Mesenchymal stem cell (in vitro differentiated cells and primary cell): ENCODE measurements around the gene CCNK.

Source experiments
- DNase-seq: peaks from one replicate; pipeline ENCODE4 v3.0.0-alpha.2; 2013
- H2AFZ ChIP-seq: one replicate; pipeline ENCODE4 v1.6.1; 2013; ENCODE audit warnings: low read depth, mild to moderate bottlenecking, control low read depth, inconsistent platforms, low read length, moderate library complexity
- H2AK5ac ChIP-seq: 2 replicates; pipeline ENCODE4 v1.6.1; 2013; ENCODE audit warnings: low read length, moderate library complexity, mild to moderate bottlenecking, inconsistent platforms; ENCODE audit not compliant: severe bottlenecking
- H2BK120ac ChIP-seq: one replicate; pipeline ENCODE4 v1.6.1; 2013; ENCODE audit warnings: low read depth, mild to moderate bottlenecking, inconsistent platforms, low read length, moderate library complexity
- H2BK12ac ChIP-seq, 2 experiments: one replicate each; pipeline ENCODE4 v1.6.1; 2013; ENCODE audit warnings: inconsistent platforms in 2 of 2, low read length in 2 of 2, mild to moderate bottlenecking in 2 of 2, moderate library complexity in 2 of 2, control low read depth in 1 of 2
- H2BK15ac ChIP-seq: one replicate; pipeline ENCODE4 v1.6.1; 2013; ENCODE audit warnings: mild to moderate bottlenecking, low read depth, inconsistent platforms; ENCODE audit not compliant: poor library complexity, severe bottlenecking
- H2BK5ac ChIP-seq: 2 replicates; pipeline ENCODE4 v1.6.1; 2013; ENCODE audit warnings: low read depth, mild to moderate bottlenecking, low read length, control low read depth, inconsistent platforms; ENCODE audit not compliant: poor library complexity, severe bottlenecking
- H3K14ac ChIP-seq, 2 experiments: one replicate each; pipeline ENCODE4 v1.6.1; 2013; ENCODE audit warnings: inconsistent platforms in 2 of 2, low read length in 2 of 2, control low read depth in 1 of 2, mild to moderate bottlenecking in 1 of 2, moderate library complexity in 1 of 2
- H3K18ac ChIP-seq, 2 experiments: one replicate each; pipeline ENCODE4 v1.6.1; 2013; ENCODE audit warnings: inconsistent platforms in 2 of 2, low read length in 2 of 2, control low read depth in 1 of 2, low read depth in 1 of 2, mild to moderate bottlenecking in 1 of 2
- H3K23ac ChIP-seq, 2 experiments: one replicate each; pipeline ENCODE4 v1.6.1; 2013; ENCODE audit warnings: inconsistent platforms in 2 of 2, low read length in 2 of 2, mild to moderate bottlenecking in 2 of 2, moderate library complexity in 2 of 2, control low read depth in 1 of 2
- H3K27ac ChIP-seq: 2 replicates; pipeline ENCODE4 v1.5.1; 2013; ENCODE audit warnings: mild to moderate bottlenecking, moderate library complexity, low read length, control low read depth, inconsistent platforms; ENCODE audit not compliant: poor library complexity, severe bottlenecking
- H3K27me3 ChIP-seq, 2 experiments: 2 replicates each; pipeline versions ENCODE4 v1.6.1 to v1.7.0; 2013; ENCODE audit warnings: low read length in 2 of 2, mild to moderate bottlenecking in 2 of 2, moderate library complexity in 2 of 2, control low read depth in 1 of 2, inconsistent platforms in 1 of 2; ENCODE audit not compliant: control insufficient read depth in 1 of 2, insufficient read depth in 1 of 2
- H3K36me3 ChIP-seq, 2 experiments: 2 replicates each; pipeline versions ENCODE4 v1.6.1 to v1.7.0; 2013; ENCODE audit warnings: low read length in 2 of 2, control low read depth in 1 of 2, inconsistent platforms in 1 of 2, low read depth in 1 of 2, mild to moderate bottlenecking in 1 of 2; ENCODE audit not compliant: insufficient read depth in 2 of 2, control insufficient read depth in 1 of 2
- H3K4ac ChIP-seq, 2 experiments: one replicate each; pipeline ENCODE4 v1.6.1; 2013; ENCODE audit warnings: inconsistent platforms in 2 of 2, low read length in 2 of 2, mild to moderate bottlenecking in 2 of 2, moderate library complexity in 2 of 2, control low read depth in 1 of 2, low read depth in 1 of 2
- H3K4me1 ChIP-seq: 2 replicates; pipeline ENCODE4 v1.6.1; 2013; ENCODE audit warnings: low read depth, low read length, control low read depth; ENCODE audit not compliant: control insufficient read depth, insufficient read depth
- H3K4me2 ChIP-seq: 2 replicates; pipeline ENCODE4 v1.6.1; 2013; ENCODE audit warnings: low read length, mild to moderate bottlenecking, inconsistent platforms; ENCODE audit not compliant: poor library complexity, severe bottlenecking
- H3K4me3 ChIP-seq, 2 experiments: 2 replicates each; pipeline versions ENCODE4 v1.5.1 to v1.7.0; 2013; ENCODE audit warnings: low read length in 2 of 2, mild to moderate bottlenecking in 2 of 2, control low read depth in 1 of 2, low read depth in 1 of 2; ENCODE audit not compliant: insufficient read depth in 1 of 2
- H3K79me1 ChIP-seq: replicated peaks from 2 replicates; pipeline ENCODE4 v1.6.1; 2013; ENCODE audit warnings: mild to moderate bottlenecking, control low read depth, low read length, inconsistent platforms; ENCODE audit not compliant: poor library complexity, severe bottlenecking
- H3K9ac ChIP-seq: 2 replicates; pipeline ENCODE4 v1.7.0; 2013; ENCODE audit warnings: mild to moderate bottlenecking, low read length, moderate library complexity
- H3K9me3 ChIP-seq: 2 replicates; pipeline ENCODE4 v1.7.0; 2013; ENCODE audit warnings: mild to moderate bottlenecking, low read length; ENCODE audit not compliant: control insufficient read depth
- H4K8ac ChIP-seq: one replicate; pipeline ENCODE4 v1.6.1; 2013; ENCODE audit warnings: inconsistent platforms, mild to moderate bottlenecking, low read length, moderate library complexity
- H4K91ac ChIP-seq: one replicate; pipeline ENCODE4 v1.6.1; 2013; ENCODE audit warnings: mild to moderate bottlenecking, low read length, inconsistent platforms
- WGBS: methylation state at CpG from one replicate; pipeline ENCODE4 v1.1.7; 2013; ENCODE audit warnings: mixed read lengths; 5-methylcytosine and 5-hydroxymethylcytosine counted together

The CCNK gene

DNA sequence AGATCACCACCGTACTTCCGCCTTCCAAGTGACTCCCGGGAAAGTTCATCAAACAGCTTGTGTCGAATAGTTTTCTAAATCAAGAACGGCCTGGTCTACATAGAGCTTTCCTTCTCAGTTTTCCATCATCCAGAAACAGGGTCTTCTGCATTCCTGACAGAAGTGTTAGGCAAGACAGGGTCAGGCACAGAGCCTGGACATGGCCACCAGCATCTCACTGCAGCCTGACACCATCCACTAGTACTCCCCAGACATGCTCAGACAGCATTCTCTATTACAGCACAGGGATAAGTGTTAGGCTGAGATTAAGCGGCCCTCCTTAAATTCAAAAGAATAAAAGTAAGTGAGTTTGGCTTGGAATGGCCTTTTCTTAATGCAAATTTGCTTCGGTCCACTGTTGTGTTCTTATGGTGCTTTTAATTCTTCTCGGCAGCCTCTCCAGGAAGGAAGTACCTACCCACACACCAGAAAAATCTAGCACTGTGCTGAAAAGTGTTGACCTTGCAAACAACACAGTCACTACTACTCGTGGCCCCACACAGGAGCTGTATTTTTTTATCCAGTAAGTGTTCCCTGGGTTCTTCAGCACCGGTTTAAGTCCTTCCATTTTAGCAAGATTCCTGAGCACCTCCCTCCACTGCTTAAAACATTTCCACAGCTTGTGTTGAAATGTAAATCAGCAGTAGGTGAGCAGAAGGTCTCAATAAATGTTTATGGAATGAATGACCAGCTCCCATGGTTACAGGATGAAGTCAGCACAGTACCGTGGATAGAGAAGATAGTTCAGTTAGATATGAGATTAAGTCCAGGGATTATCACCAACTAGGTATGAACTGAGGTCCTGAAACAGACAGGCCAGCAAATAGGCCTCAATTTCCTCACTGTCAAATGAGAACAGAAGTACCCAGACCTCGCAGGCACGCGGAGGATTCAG lies 44.7 kb upstream of the CCNK start:
- Histone ChIP-seq H3K27ac (no peak overlapping the region), H3K9me3 (no peaks in the 10 kb centered on the region), H3K23ac (no peak overlapping the region), H4K8ac (no peak overlapping the region), H3K4me2 (no peak overlapping the region), H3K9ac (no peak overlapping the region), H3K18ac (no peak overlapping the region), H2AK5ac (no peak overlapping the region), H3K79me1 (peaks cover 44% of the 10 kb centered on the region), H2BK5ac (no peak overlapping the region), H3K4ac (no peak overlapping the region), H3K14ac (no peak overlapping the region), H4K91ac (no peak overlapping the region), H2AFZ (no peak overlapping the region), H3K4me3 (no peak overlapping the region), H2BK15ac (no peak overlapping the region), H2BK12ac (no peak overlapping the region), H2BK120ac (no peak overlapping the region), H3K27me3 (no peaks in the 10 kb centered on the region), H3K4me1 (peaks cover 5% of the 10 kb centered on the region), H3K36me3 (peaks cover 30 to 59% of the 10 kb centered on the region in 2 experiments)
- 90% methylated on average over 10 of the region's 14 CpGs for WGBS
- peak; percentile 58 for DNase-seq

DNA sequence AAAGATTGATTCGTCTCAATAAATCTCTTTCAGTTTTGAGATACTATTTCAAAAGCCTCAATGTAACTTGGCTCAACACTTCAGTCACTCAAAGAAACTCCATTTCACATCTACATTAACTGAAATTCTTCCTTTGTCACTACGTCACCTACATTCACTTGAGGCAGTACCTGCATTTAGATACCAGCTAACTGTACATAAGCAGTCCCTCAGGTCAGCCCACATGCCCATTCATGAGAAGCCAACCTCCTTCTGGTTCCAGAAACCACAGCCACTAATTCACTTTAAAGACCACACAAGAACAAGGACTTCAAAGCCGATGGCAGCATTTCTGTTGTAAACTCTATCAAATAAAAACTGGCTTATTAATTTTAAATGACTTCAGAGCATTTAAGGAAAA lies 43.5 kb upstream of the CCNK start:
- Histone ChIP-seq H3K23ac (no peak overlapping the region), H3K27me3 (no peaks in the 10 kb centered on the region), H3K18ac (no peak overlapping the region), H3K4me3 (no peak overlapping the region), H3K36me3 (peaks cover 33 to 57% of the 10 kb centered on the region in 2 experiments), H3K4me2 (no peak overlapping the region), H2AK5ac (no peak overlapping the region), H4K91ac (no peak overlapping the region), H3K9me3 (no peaks in the 10 kb centered on the region), H3K9ac (no peak overlapping the region), H3K4ac (no peak overlapping the region), H2AFZ (no peak overlapping the region), H3K27ac (no peak overlapping the region), H2BK15ac (no peak overlapping the region), H3K14ac (no peak overlapping the region), H3K4me1 (peaks cover 3% of the 10 kb centered on the region), H2BK12ac (no peak overlapping the region), H3K79me1 (peaks cover 47% of the 10 kb centered on the region), H2BK120ac (no peak overlapping the region), H4K8ac (no peak overlapping the region), H2BK5ac (no peak overlapping the region)
- WGBS, result 76% methylated on average over 2 of the region's 3 CpGs
- DNase-seq, result no peak

DNA sequence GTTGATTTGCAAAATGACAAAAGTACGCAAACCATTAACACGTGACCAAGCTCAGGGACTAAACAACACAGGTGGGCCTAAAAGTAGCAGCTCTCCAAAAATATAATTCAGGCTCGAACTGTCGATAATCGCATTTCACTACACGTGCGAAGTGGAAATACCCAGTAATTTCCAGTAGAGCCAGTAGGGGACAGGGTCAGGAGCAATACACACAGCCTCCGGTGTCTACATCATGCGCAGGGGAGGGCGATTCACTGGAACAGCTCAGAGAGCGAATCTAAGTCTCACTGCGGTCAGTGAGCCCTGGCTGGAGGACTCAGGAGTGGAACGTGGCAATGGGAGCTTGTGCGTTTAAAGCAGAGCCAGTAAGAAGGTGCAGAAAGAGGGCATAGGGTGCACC lies 40.9 kb upstream of the CCNK start:
- WGBS, result 93% methylated on average over 14 of the region's 14 CpGs
- Histone ChIP-seq H2BK15ac (no peak overlapping the region), H2BK120ac (no peak overlapping the region), H3K18ac (no peak overlapping the region), H2AK5ac (no peak overlapping the region), H3K27me3 (no peaks in the 10 kb centered on the region), H3K14ac (no peak overlapping the region), H3K4ac (no peak overlapping the region), H3K4me3 (no peak overlapping the region), H2AFZ (no peak overlapping the region), H2BK5ac (no peak overlapping the region), H3K9ac (no peak overlapping the region), H3K79me1 (peaks cover 50% of the 10 kb centered on the region), H3K9me3 (no peaks in the 10 kb centered on the region), H3K4me2 (no peak overlapping the region), H4K91ac (no peak overlapping the region), H3K4me1 (peaks cover 3% of the 10 kb centered on the region), H3K23ac (peak overlapping the region in 1 of 2 experiments; percentile 57), H3K27ac (no peak overlapping the region), H4K8ac (no peak overlapping the region), H3K36me3 (peaks cover 31 to 51% of the 10 kb centered on the region in 2 experiments), H2BK12ac (no peak overlapping the region)
- DNase-seq, result no peak

DNA sequence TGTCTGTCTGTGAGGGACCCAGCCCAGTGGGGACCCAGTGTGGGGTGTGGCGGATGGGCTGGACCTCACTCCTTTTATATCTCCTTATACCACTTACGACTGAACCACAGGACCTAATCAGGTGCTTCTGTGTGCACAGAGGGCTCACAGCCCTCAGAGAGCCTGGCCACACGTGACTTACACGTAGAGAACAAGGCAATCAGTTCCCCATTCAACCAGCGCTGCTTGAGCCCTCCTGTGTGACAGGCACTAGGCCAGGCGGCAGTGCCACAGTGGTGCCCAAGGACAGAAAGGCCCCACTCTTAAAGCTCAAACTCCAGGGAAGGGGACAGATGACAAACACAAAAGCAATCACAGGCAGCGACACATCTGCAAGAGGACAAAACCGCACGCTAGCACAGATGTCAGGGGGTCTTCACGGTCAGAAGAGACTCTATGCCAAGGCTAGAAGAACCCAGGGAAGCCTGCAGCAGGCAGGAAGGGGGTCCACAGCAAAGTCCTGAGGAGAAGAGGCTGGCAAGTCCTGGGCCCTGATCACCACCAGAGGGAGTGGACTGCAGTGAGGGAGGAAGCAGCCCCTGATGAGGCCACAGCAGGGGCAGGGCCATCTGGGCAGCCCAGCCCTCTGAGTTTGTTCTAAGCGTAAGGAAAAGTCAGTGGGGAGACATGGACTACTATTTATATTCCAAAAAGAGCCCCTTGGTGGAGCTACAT lies 39.9 kb upstream of the CCNK start:
- no peak overlapping the region for H3K4me3 ChIP-seq
- H2BK5ac ChIP-seq, result no peak overlapping the region
- H3K79me1 ChIP-seq, result peaks cover 46% of the 10 kb centered on the region
- no peaks in the 10 kb centered on the region for H3K27me3 ChIP-seq
- peak; percentile 37 for DNase-seq
- WGBS, result 93% methylated on average over 11 of the region's 11 CpGs
- H3K9me3 ChIP-seq, result no peaks in the 10 kb centered on the region
- no peak overlapping the region for H2BK120ac ChIP-seq
- no peak overlapping the region for H3K14ac ChIP-seq
- H3K4me2 ChIP-seq, result no peak overlapping the region
- peaks cover 31 to 48% of the 10 kb centered on the region in 2 experiments for H3K36me3 ChIP-seq
- no peak overlapping the region for H2BK12ac ChIP-seq
- no peak overlapping the region for H2AK5ac ChIP-seq
- no peak overlapping the region for H3K9ac ChIP-seq
- H2BK15ac ChIP-seq, result no peak overlapping the region
- no peak overlapping the region for H3K23ac ChIP-seq
- no peak overlapping the region for H2AFZ ChIP-seq
- no peak overlapping the region for H3K4ac ChIP-seq
- H3K27ac ChIP-seq, result no peak overlapping the region
- peaks cover 3% of the 10 kb centered on the region for H3K4me1 ChIP-seq
- H4K91ac ChIP-seq, result no peak overlapping the region
- H3K18ac ChIP-seq, result no peak overlapping the region
- H4K8ac ChIP-seq, result no peak overlapping the region
